HepG2 (cell line): Measurements from ENCODE around the gene KLHDC8B. TPM values are rescaled to one million over a fixed set of nuclear protein-coding genes. Genes with fewer than 3 reads are reported as not detected.
A peak's percentile ranks its signal among the peaks of the same experiment; 100 is the strongest.

ENCODE experiments used
- AGO2 ChIP-seq: fragments of 200-400 bp; formaldehyde crosslinking; optimal IDR thresholded peaks from 2 replicates; pipeline ENCODE3; 2017; ENCODE audit warnings: mild to moderate bottlenecking, low read depth, low read length, moderate library complexity
- ETV6 ChIP-seq: sonication (generic); formaldehyde crosslinking; conservative IDR thresholded peaks from 2 replicates; pipeline ENCODE4 v1.4.0; 2020; ENCODE audit warnings: missing genetic modification reagents
- HDAC1 ChIP-seq: sonication (generic); formaldehyde crosslinking; IDR thresholded peaks from 2 replicates; pipeline ENCODE4 v1.5.1; 2020; ENCODE audit warnings: mild to moderate bottlenecking, missing genetic modification reagents
- HDAC6 ChIP-seq: fragments of 200-600 bp; sonication (generic); IDR thresholded peaks from 2 replicates; pipeline ENCODE4 v1.7.0; 2017; ENCODE audit warnings: mild to moderate bottlenecking, antibody characterized with exemption, low read length, low read depth
- HMG20B ChIP-seq: conservative IDR thresholded peaks from 2 replicates; pipeline ENCODE4 v1.6.1; 2016; ENCODE audit warnings: missing genetic modification reagents, missing compliant biosample characterization
- ISX ChIP-seq: sonication (generic); formaldehyde crosslinking; conservative IDR thresholded peaks from 2 replicates; pipeline ENCODE4 v1.5.0; 2020; ENCODE audit warnings: missing genetic modification reagents
- MED1 ChIP-seq: sonication (generic); formaldehyde crosslinking; IDR thresholded peaks from 2 replicates; pipeline ENCODE4 v1.4.0; 2020; ENCODE audit warnings: missing genetic modification reagents
- MIER3 ChIP-seq: IDR thresholded peaks from 2 replicates; pipeline ENCODE4 v1.6.1; 2016; ENCODE audit warnings: missing compliant biosample characterization, borderline replicate concordance
- MTF1 ChIP-seq: sonication (generic); formaldehyde crosslinking; IDR thresholded peaks from 2 replicates; pipeline ENCODE4 v1.5.0; 2020; ENCODE audit warnings: missing genetic modification reagents
- THAP7 ChIP-seq: sonication (generic); formaldehyde crosslinking; IDR thresholded peaks from 2 replicates; pipeline ENCODE4 v1.8.1; 2023; ENCODE audit warnings: mild to moderate bottlenecking, missing genetic modification reagents
- ZBTB33 ChIP-seq: sonication (generic); formaldehyde crosslinking; IDR thresholded peaks from 2 replicates; pipeline ENCODE4 v1.4.0; 2020; ENCODE audit warnings: missing genetic modification reagents
- ZBTB43 ChIP-seq: sonication (generic); formaldehyde crosslinking; conservative IDR thresholded peaks from 2 replicates; pipeline ENCODE4 v1.4.0; 2020; ENCODE audit warnings: missing genetic modification reagents
- ZNF124 ChIP-seq: sonication (generic); formaldehyde crosslinking; IDR thresholded peaks from 2 replicates; pipeline ENCODE4 v1.4.0; 2020; ENCODE audit warnings: missing genetic modification reagents
- ZNF142 ChIP-seq: sonication (generic); formaldehyde crosslinking; IDR thresholded peaks from 2 replicates; pipeline ENCODE4 v1.4.0; 2020; ENCODE audit warnings: missing genetic modification reagents
- ZNF207 ChIP-seq: fragments of 450-650 bp; IDR thresholded peaks from 2 replicates; pipeline ENCODE4 v1.6.1; 2016; ENCODE audit warnings: antibody characterized with exemption, borderline replicate concordance
- ZNF337 ChIP-seq: sonication (generic); formaldehyde crosslinking; IDR thresholded peaks from 2 replicates; pipeline ENCODE4 v1.5.1; 2020; ENCODE audit warnings: missing genetic modification reagents, low read depth, mild to moderate bottlenecking, borderline replicate concordance
- ZNF496 ChIP-seq: sonication (generic); formaldehyde crosslinking; IDR thresholded peaks from 2 replicates; pipeline ENCODE4 v1.8.1; 2023; ENCODE audit warnings: mild to moderate bottlenecking, moderate library complexity, missing genetic modification reagents; ENCODE audit not compliant: insufficient replicate concordance
- ZNF501 ChIP-seq: sonication (generic); formaldehyde crosslinking; IDR thresholded peaks from 2 replicates; pipeline ENCODE4 v1.5.1; 2020; ENCODE audit warnings: mild to moderate bottlenecking, moderate library complexity, missing genetic modification reagents
- ZNF740 ChIP-seq: sonication (generic); formaldehyde crosslinking; IDR thresholded peaks from 2 replicates; pipeline ENCODE4 v1.4.0; 2020; ENCODE audit warnings: missing genetic modification reagents
- polyA plus RNA-seq, 8 experiments: library from polyadenylated mRNA; depleted of rRNA in 3 of 8; stranded (reverse) in 7 of 8; unstranded in 1 of 8; fragments of >200 nt; fragmentation: Illumina TruSeq in 4 of 8; extraction: Trizol in 4 of 8; gene quantifications; 2 replicates each; pipeline versions ENCODE4 v1.2.1 to v1.2.3, GENCODE V29; 2011 to 2016; ENCODE audit warnings: low read depth in 4 of 8, missing spikeins in 1 of 8, mixed read lengths in 1 of 8; ENCODE audit not compliant: insufficient read depth in 1 of 8
- total RNA-seq, 5 experiments: library from RNA; depleted of rRNA; stranded (reverse); fragments of >200 nt; fragmentation: Illumina TruSeq; extraction: Trizol; gene quantifications; 2 replicates each; pipeline ENCODE4 v1.2.3, GENCODE V29; 2016; ENCODE audit warnings: low read depth in 1 of 5

KLHDC8B gene
- total and polyA plus RNA-seq, 2 of the 13 experiments (the other 11 are each of a cell fraction or from before 2014, with no cell fraction given): 17.2 to 17.8 TPM

- no peak for TF ChIP-seq ZBTB33 (CRISPR knock-in tag)
- no peak for TF ChIP-seq MTF1 (CRISPR knock-in tag)
- TF ChIP-seq HDAC6: no peak
- no peak for TF ChIP-seq MIER3 (CRISPR knock-in tag)
- TF ChIP-seq ZNF142: no peak
- no peak for TF ChIP-seq ISX (CRISPR knock-in tag)
- peak; percentile 73 for TF ChIP-seq AGO2
- no peak for TF ChIP-seq ZNF207
- TF ChIP-seq ZNF501 (CRISPR knock-in tag): 0 out of 2 replicates have a peak, but pooled peaks have one; percentile 14
- TF ChIP-seq MED1 (CRISPR knock-in tag): 0 out of 2 replicates have a peak, but pooled peaks have one; percentile 27
- TF ChIP-seq HMG20B (CRISPR knock-in tag): no peak
- no peak for TF ChIP-seq ZNF740 (CRISPR knock-in tag)
- TF ChIP-seq HDAC1 (CRISPR knock-in tag): 0 out of 2 replicates have a peak, but pooled peaks have one; percentile 55
- no peak for TF ChIP-seq ZNF124
- TF ChIP-seq ZBTB43 (CRISPR knock-in tag): no peak
- TF ChIP-seq ETV6 (CRISPR knock-in tag): no peak
- TF ChIP-seq THAP7 (CRISPR knock-in tag): no peak
- no peak for TF ChIP-seq ZNF337 (CRISPR knock-in tag)
- TF ChIP-seq ZNF496 (CRISPR knock-in tag): no peak
Measured at GRCh38 chr3:49165771-49166751, 5.3 kb upstream of the KLHDC8B start, which contains the start of gene CCDC71 (continued).
